SK-N-SH (cell line): ENCODE measurements around the gene UBE4B. TPM values are rescaled to one million over a fixed set of nuclear protein-coding genes. Genes with fewer than 3 reads are reported as not detected.

Experiments
- CTCF ChIA-PET: fragments of 300-600, 350-600 bp; formaldehyde crosslinking; extraction: SDS; loops from one replicate; lab custom pipeline; 2021; lab: Yijun Ruan, JAX
- POLR2A ChIA-PET: fragments of 350-600 bp; sonication (Branson Sonifier 250); formaldehyde crosslinking; extraction: SDS; loops from one replicate; lab custom pipeline; 2020; ENCODE audit warnings: antibody characterized with exemption, inconsistent platforms; lab: Yijun Ruan, JAX
- DNase-seq: peaks from one replicate; pipeline ENCODE4 v3.0.0; 2012
- H2AFZ ChIP-seq: fragments of 200-600 bp; sonication (generic); 2 replicates; pipeline ENCODE4 v1.8.1; 2016; ENCODE audit warnings: antibody characterized with exemption, mild to moderate bottlenecking, low read depth
- H3F3A ChIP-seq: fragments of 200-600 bp; sonication (generic); replicated peaks from 2 replicates; pipeline ENCODE3; 2016; ENCODE audit warnings: antibody characterized with exemption, mild to moderate bottlenecking; ENCODE audit not compliant: insufficient read depth
- H3K27ac ChIP-seq, 2 experiments: fragments of 200-500 bp in 1 of 2; fragments of 200-600 bp in 1 of 2; sonication (Bioruptor generic) in 1 of 2; sonication (generic), shearing (Covaris generic) in 1 of 2; 2 replicates each; pipeline versions ENCODE4 v1.5.1 to v1.6.1; 2014 to 2016; ENCODE audit warnings: low read depth in 2 of 2, inconsistent platforms in 1 of 2, low read length in 1 of 2, mild to moderate bottlenecking in 1 of 2, mixed read lengths in 1 of 2
- H3K27me3 ChIP-seq: fragments of 200-600 bp; sonication (generic), shearing (Covaris generic); 2 replicates; pipeline ENCODE4 v1.6.1; 2016; ENCODE audit warnings: mixed run types; ENCODE audit not compliant: insufficient read depth
- H3K36me3 ChIP-seq, 2 experiments: fragments of 200-500 bp in 1 of 2; fragments of 200-600 bp in 1 of 2; sonication (Bioruptor generic) in 1 of 2; sonication (generic) in 1 of 2; replicated peaks in 1 of 2; 2 replicates each; pipeline versions ENCODE3 to v1.5.1; 2014 to 2016; ENCODE audit warnings: low read length in 1 of 2, mild to moderate bottlenecking in 1 of 2; ENCODE audit not compliant: insufficient read depth in 2 of 2, control insufficient read depth in 1 of 2
- H3K4me1 ChIP-seq, 2 experiments: fragments of 200-500 bp in 1 of 2; fragments of 200-600 bp in 1 of 2; sonication (Bioruptor generic) in 1 of 2; sonication (generic), shearing (Covaris generic) in 1 of 2; 2 replicates each; pipeline versions ENCODE4 v1.5.1 to v1.6.1; 2014 to 2016; ENCODE audit warnings: low read depth in 1 of 2, low read length in 1 of 2, mixed run types in 1 of 2; ENCODE audit not compliant: insufficient read depth in 2 of 2, control insufficient read depth in 1 of 2
- H3K4me2 ChIP-seq: fragments of 200-600 bp; sonication (generic), shearing (Covaris generic); 2 replicates; pipeline ENCODE4 v1.6.1; 2017; ENCODE audit warnings: mixed run types
- H3K4me3 ChIP-seq, 2 experiments: fragments of 200-500 bp in 1 of 2; fragments of 200-600 bp in 1 of 2; sonication (Bioruptor generic) in 1 of 2; sonication (generic), shearing (Covaris generic) in 1 of 2; 2 replicates each; pipeline versions ENCODE4 v1.5.1 to v1.8.1; 2014 to 2016; ENCODE audit warnings: low read depth in 2 of 2, inconsistent platforms in 1 of 2, low read length in 1 of 2, mild to moderate bottlenecking in 1 of 2, mixed read lengths in 1 of 2, moderate library complexity in 1 of 2
- H3K79me2 ChIP-seq: fragments of 200-600 bp; sonication (generic); 2 replicates; pipeline ENCODE4 v1.8.1; 2017; ENCODE audit warnings: mild to moderate bottlenecking; ENCODE audit not compliant: insufficient read depth
- H3K9ac ChIP-seq: fragments of 200-600 bp; sonication (generic); 2 replicates; pipeline ENCODE4 v1.6.1; 2017; ENCODE audit warnings: mixed run types
- H3K9me2 ChIP-seq: fragments of 200-600 bp; sonication (generic); 2 replicates; pipeline ENCODE4 v1.6.1; 2017; ENCODE audit warnings: mixed run types
- H3K9me3 ChIP-seq: fragments of 200-600 bp; sonication (generic); 2 replicates; pipeline ENCODE4 v1.6.1; 2017; ENCODE audit warnings: mixed run types, mild to moderate bottlenecking, moderate library complexity
- H4K20me1 ChIP-seq: fragments of 200-600 bp; sonication (generic); 2 replicates; pipeline ENCODE4 v1.6.1; 2017; ENCODE audit warnings: mild to moderate bottlenecking, mixed run types; ENCODE audit not compliant: insufficient read depth
- CTCF ChIP-seq: fragments of 200-600 bp; sonication (generic); IDR thresholded peaks from 2 replicates; pipeline ENCODE4 v1.6.1; 2017; ENCODE audit warnings: antibody characterized with exemption, mild to moderate bottlenecking, moderate library complexity
- EP300 ChIP-seq, 2 experiments: IDR thresholded peaks; 2 replicates each; pipeline versions ENCODE4 v1.4.0 to v1.6.1; 2012; ENCODE audit warnings: borderline replicate concordance in 1 of 2, low read depth in 1 of 2, low read length in 1 of 2
- FOSL2 ChIP-seq: IDR thresholded peaks from 2 replicates; pipeline ENCODE4 v1.4.0; 2012; ENCODE audit warnings: low read depth, mild to moderate bottlenecking, moderate library complexity, borderline replicate concordance
- FOXM1 ChIP-seq: IDR thresholded peaks from 2 replicates; pipeline ENCODE4 v1.4.0; 2012; ENCODE audit warnings: low read depth, mild to moderate bottlenecking
- GATA2 ChIP-seq: sonication (generic); formaldehyde crosslinking; IDR thresholded peaks from 2 replicates; pipeline ENCODE4 v1.5.0; 2020; ENCODE audit warnings: mild to moderate bottlenecking, missing genetic modification reagents
- IRF3 ChIP-seq: fragments of 150-350 bp; IDR thresholded peaks from 2 replicates; pipeline ENCODE4 v1.6.1; 2016; ENCODE audit warnings: mild to moderate bottlenecking, low read depth, low read length
- MXI1 ChIP-seq: IDR thresholded peaks from 2 replicates; pipeline ENCODE4 v1.6.1; 2012; ENCODE audit warnings: mild to moderate bottlenecking, low read depth, low read length, improper control_type of control experiment
- NRF1 ChIP-seq: IDR thresholded peaks from 2 replicates; pipeline ENCODE4 v1.6.1; 2012; ENCODE audit warnings: low read depth, mild to moderate bottlenecking, low read length
- POLR2AphosphoS5 ChIP-seq: IDR thresholded peaks from 2 replicates; pipeline ENCODE4 v1.6.1; 2012; ENCODE audit warnings: low read depth, low read length
- RAD21 ChIP-seq: IDR thresholded peaks from 2 replicates; pipeline ENCODE4 v1.6.1; 2012; ENCODE audit warnings: mild to moderate bottlenecking, low read length
- RCOR1 ChIP-seq: fragments of 150-350 bp; IDR thresholded peaks from 2 replicates; pipeline ENCODE4 v1.6.1; 2017; ENCODE audit warnings: antibody characterized with exemption, low read length
- REST ChIP-seq: IDR thresholded peaks from 2 replicates; pipeline ENCODE4 v1.6.1; 2012; ENCODE audit warnings: mild to moderate bottlenecking, low read depth, low read length, moderate library complexity
- RFX5 ChIP-seq: IDR thresholded peaks from 2 replicates; pipeline ENCODE4 v1.6.1; 2012; ENCODE audit warnings: mild to moderate bottlenecking, improper control_type of control experiment, low read length
- RXRA ChIP-seq: IDR thresholded peaks from 2 replicates; pipeline ENCODE4 v1.4.0; 2012; ENCODE audit warnings: low read depth, mild to moderate bottlenecking, borderline replicate concordance
- TEAD4 ChIP-seq: IDR thresholded peaks from 2 replicates; pipeline ENCODE4 v1.4.0; 2012; ENCODE audit warnings: mild to moderate bottlenecking, borderline replicate concordance; ENCODE audit not compliant: insufficient read depth
- USF2 ChIP-seq: fragments of 150-350 bp; IDR thresholded peaks from 2 replicates; pipeline ENCODE4 v1.6.1; 2017; ENCODE audit warnings: antibody characterized with exemption, low read length, low read depth, borderline replicate concordance
- WGBS: methylation state at CpG from one replicate; pipeline ENCODE4 v1.1.6; 2017; ENCODE audit warnings: low lambda C conversion rate; 5-methylcytosine and 5-hydroxymethylcytosine counted together
- polyA plus RNA-seq, 3 experiments: library from polyadenylated mRNA; depleted of rRNA; stranded (reverse); fragments of >200 nt; gene quantifications; 2 replicates each; pipeline ENCODE4 v1.2.3, GENCODE V29; 2012

Gene UBE4B
- polyA plus RNA-seq, 1 of the 3 experiments (the other 2 are of a cell fraction): 19.1 TPM

- WGBS: 79% methylated on average over 4 of the region's 4 CpGs
These were observed 19.6 kb downstream of the UBE4B start for GRCh38 chr1:10052347-10052746.

More at GRCh38 chr1:10052347-10052746, 19.6 kb downstream of the UBE4B start:
- Histone ChIP-seq H3K27ac (no peak overlapping the region), H3K4me3 (no peak overlapping the region), H3F3A (peaks cover 22% of the 10 kb centered on the region), H3K36me3 (peaks cover 2 to 5% of the 10 kb centered on the region in 2 experiments), H2AFZ (no peak overlapping the region), H3K79me2 (peaks cover 97% of the 10 kb centered on the region), H4K20me1 (peaks cover 13% of the 10 kb centered on the region), H3K4me2 (no peak overlapping the region), H3K9me3 (no peaks in the 10 kb centered on the region), H3K27me3 (no peaks in the 10 kb centered on the region), H3K4me1 (peaks cover 0 to 14% of the 10 kb centered on the region in 2 experiments; a peak in 2 of 4 replicates), H3K9ac (no peak overlapping the region), H3K9me2 (no peaks in the 10 kb centered on the region)
- no peak for DNase-seq
- POLR2A ChIA-PET: no interaction called here
- CTCF ChIA-PET: no interaction called here
- TF ChIP-seq RFX5 (no peak), MXI1 (no peak), RCOR1 (no peak), EP300 (IDR thresholded peaks at IDR 0.05; ENCODE audit: borderline replicate concordance in 1 of 2, low read depth in 1 of 2, low read length in 1 of 2) (no peak), RXRA (no peak), FOXM1 (no peak), CTCF (no peak), NRF1 (no peak), TEAD4 (no peak), RAD21 (no peak), REST (no peak), USF2 (no peak), POLR2AphosphoS5 (no peak), FOSL2 (no peak), IRF3 (no peak), GATA2 (CRISPR knock-in tag) (no peak)
